Inflammatory macrophage treated with lipopolysaccharide for 4 hours (primary cell): ENCODE results near the gene NRXN3.
A peak's percentile ranks its signal among the peaks of the same experiment; 100 is the strongest.
"Not testable (repeated sequence)": the region's sequence is repeated elsewhere in the genome, so short reads cannot be mapped to it uniquely, and the experiment has no call there.

Experiments
- DNase-seq: peaks from one replicate; pipeline ENCODE4 v3.0.0-alpha.2; 2020

The NRXN3 gene

DNA sequence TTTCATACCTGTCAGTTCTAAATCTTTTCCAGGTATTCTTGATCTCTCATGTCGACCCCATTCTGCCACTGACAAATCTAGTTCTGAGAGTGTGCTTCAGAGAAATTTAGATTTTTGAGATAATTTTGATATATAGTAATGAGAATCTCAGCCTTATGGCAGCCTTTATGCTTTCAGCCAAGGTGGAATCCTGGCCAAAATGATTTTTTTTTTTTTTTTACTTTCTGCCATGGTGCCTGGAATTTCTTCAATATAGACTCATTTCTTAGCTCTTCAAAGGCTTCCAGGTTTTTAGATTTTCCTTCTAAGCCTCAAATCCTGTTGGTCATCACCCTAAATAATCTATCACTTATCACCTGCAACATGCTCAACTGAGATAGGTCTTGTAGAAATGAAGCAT lies 926.6 kb downstream of the NRXN3 start:
- no peak for DNase-seq

DNA sequence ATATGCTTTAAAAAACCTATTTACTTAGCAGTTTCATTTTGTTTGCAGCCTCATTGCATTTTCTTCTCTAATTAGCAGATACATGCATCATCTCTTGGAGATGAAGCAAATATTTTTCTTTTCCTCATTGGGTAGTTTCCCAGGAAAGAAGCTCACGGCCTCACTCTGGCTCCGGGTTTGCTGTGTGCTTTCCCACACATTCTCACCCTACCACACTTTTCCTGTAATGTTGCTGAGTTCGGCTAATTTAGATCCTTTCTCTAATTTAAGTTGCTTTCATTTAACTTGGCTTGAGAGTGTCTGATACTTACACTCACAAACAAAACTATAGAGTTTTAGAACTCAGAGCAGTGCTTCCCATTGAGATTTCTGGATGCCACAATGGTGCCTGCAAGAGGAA lies 928.2 kb downstream of the NRXN3 start:
- no peak for DNase-seq

DNA sequence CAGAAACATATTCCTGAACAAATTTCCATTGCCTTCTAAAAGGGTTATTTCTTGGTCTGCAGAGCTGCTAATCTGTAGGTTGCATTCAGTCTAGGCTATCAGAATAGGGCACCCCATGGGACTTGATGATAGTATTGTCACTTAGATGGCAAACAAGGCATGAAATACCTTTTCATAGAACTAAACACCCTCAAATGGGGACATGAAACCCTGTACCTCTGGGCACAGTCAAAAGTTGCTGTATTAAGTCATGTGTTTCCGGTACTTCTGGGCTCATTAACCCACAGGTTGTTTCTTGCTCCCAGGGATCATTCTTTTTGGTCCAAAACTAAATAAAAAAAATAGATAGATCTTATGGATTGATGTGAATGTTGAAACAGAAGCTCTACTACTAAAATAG lies 930.4 kb downstream of the NRXN3 start:
- no peak for DNase-seq

DNA sequence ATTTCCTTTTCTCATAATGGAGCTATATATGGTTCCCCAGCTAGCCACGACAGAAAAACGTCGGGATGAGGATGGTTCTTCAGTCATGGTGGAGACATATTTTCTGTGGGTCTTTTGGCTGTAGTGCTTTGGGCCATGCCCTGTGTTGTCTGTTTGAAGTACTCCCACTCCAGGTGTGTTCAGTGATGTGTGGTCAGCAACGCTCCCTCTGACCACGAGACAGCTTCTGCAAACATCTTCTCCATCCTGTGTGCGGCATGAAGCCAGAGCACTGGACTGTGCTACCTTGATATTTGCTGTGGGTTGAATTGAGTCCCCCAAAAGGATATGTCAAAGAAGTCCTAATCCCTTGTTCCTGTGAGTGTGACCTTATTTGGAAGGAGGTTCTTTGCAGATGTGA lies 931.2 kb downstream of the NRXN3 start:
- DNase-seq = no peak

DNA sequence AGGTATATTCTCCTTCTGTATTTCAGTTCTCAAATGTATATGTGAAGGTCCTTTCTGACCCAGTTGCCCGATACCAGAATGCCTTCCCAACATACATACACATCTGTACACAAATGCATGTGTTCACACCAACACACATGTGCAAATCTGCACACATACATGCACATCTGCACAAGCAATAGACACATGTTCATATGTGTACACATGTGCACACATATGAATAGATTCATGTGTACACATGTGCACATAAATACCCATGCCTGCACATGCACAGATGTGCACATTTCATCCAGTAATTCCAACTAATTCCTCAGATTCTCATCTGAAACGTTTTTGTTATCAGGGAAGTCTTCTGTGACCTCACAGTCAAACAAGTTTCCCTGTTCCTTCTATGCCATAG lies 933.6 kb downstream of the NRXN3 start:
- no peak for DNase-seq

DNA sequence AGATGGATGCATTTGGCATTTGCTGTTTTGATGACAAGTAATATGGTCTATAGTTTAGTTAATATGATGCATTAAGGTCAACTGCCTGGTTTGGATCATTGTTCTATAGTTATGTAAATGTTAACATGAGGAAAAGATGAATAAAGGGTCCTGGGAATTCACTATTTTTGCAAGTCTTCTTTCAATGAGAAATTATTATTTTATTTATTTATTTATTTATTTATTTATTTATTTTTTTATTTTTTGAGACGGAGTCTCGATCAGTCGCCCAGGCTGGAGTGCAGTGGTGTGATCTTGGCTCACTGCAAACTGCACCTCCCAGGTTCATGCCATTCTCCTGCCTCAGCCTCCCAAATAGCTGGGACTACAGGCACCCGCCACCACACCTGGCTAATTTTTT lies 940.4 kb downstream of the NRXN3 start:
- not testable (repeated sequence) for DNase-seq

DNA sequence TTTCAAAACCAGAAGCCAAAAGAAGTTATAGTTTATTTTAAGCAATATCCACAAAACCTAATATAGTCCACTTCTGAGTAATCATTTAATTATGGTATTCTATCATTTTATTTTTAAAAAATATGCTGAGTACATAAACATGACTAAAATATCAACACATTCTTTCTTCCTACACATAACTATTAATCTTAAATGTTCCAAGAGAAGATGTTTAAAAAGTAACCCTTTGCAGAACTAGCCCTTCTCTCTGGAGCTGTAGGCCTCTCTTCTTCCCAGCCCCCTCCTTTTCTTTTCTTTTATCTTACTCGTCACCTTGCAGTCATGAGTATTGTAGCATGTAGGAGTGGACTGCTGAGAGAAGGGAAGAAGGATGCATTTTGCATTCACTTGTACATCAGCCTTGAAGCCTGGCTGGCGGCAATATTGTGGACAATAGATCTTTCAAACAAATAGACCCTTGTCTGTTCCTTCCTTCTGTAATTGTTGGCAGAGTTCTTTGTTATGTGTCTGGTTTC lies 941.9 kb downstream of the NRXN3 start:
- DNase-seq = no peak

DNA sequence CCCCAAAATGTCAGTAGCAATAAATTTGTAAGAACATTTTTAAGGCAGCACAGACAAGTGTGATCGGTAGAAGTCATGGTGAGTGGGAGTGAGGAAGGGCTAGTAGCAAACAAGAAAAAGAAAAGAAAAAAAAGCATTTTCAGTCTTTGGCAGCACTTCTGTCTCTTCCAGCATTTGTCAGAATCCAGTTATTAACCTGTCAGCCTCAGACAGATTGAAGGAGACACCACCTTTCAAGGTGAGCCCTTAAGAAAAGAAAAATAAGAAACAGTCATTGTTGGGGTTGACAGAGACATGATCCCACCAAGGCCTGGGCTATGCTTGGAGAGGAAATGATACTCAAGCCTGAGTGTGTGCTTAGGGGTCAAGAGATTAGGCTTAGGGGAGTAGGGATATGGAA lies 947.4 kb downstream of the NRXN3 start:
- DNase-seq = no peak

DNA sequence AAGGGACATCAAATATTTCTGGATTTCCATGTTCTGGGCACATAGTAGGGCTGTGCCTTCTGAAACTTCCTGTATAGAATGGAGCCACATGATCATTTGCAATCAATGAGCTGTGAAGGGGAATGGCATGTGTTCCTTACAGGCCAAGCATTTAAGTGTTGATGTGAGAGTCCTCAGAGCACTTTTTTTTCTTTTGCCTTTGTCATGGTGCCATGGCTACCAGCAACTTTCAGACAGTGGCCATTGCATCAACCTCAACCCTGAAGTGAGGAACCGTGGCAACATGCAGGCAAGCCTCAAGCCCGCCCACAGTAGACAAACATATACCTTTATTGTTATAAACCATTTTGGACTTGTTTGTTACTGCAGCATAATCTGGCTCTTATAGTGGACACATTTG lies 948.1 kb downstream of the NRXN3 start:
- no peak for DNase-seq

DNA sequence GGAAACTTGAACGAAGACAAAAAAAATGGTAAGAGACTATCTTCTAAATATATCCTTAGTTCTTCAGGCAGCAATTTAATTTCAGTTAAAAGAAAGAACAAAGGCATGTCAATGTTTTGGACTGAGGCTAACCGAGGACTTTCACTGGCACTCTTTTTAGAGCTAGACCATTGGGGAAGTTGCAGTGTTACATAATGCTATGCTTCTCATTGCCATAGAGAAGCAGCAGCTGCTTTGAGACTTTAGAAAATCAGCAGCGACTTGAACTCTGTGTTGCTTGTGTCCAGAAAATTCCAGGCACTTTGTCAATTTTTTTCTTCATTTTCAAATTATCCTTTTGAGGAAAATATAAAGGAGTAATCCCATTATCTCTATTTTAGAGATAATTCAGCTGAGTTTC lies 964.2 kb downstream of the NRXN3 start:
- peak; percentile 8 for DNase-seq

DNA sequence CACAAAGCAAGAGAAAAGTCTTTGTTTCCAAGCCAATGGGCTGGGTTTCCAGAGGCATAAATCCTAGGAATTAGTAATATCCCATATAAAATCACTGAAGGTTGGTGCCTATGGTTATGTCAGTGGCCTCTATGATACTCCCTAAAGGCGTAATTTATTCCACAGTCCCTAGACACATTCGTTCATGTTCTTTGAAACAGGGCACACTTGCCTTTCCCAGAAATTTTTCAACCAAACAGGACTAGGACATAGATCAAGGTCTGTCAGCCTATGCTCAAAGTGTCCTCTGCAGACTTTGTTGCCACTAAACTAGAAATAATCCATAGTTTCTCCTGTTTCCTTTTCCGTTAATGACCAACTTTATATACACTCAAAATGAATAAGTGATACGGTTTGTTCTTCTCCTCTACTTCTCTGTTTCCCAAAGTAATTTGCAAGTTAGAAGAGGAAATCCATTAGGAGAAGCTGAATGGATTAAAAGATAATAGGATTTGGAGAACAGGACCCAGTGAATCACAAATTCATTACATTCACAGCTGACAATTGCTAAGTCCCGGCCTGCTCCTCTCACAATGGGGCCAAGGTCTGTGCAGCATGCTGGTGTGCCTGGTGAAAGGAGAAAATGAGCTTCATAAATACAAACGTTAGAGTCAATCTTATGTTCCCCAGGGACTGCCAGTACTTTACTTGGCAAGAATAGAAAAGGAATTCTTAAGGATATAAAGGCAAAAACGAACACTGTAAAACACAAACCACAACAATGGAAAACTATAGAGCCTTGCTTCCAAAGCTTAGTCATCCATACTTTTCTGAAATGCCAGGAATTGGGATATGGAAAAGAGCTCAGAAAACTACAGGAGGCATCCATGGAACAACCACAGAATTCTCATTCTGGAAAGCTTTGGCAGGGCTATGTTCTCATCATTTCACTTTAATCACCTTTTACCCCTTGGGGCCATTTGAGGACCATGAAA lies 966.2 kb downstream of the NRXN3 start:
- no peak for DNase-seq

DNA sequence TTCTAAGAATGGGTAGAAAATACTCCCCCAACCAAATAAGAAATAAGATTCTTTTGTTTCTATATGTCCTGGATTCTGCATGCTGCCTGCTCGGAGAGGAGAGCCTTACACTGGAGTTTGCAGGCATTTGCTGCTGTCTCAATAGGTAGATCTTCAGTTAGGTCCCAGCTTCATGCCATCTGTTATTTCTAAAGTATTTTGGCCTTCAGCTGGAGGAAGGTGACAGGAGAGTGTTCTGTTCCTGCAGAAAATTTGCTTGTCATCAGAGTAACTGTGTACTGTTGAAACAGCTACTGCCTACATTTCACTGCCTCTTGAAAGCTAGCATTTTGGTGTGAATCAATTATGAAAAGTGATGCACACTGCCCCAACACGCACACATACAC lies 966.9 kb downstream of the NRXN3 start:
- DNase-seq = no peak

DNA sequence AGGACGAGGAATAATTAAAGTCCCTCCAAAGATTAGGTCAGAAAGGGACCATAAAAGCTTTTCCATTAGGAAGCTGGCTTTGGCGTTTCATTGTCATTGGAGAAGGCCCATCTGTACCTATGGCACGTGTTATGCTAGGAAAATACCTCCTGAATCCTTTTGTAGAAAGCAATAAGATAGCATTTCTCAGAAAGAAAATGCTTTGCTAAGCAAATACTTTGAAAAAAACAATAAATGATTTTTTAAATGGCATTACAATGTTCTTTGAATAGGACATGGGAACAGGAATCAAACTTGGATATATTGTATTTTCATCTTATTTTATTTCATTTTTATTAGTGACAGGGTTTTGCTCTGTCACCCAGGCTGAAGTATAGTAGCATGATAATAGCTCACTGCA lies 967.7 kb downstream of the NRXN3 start:
- DNase-seq = no peak

DNA sequence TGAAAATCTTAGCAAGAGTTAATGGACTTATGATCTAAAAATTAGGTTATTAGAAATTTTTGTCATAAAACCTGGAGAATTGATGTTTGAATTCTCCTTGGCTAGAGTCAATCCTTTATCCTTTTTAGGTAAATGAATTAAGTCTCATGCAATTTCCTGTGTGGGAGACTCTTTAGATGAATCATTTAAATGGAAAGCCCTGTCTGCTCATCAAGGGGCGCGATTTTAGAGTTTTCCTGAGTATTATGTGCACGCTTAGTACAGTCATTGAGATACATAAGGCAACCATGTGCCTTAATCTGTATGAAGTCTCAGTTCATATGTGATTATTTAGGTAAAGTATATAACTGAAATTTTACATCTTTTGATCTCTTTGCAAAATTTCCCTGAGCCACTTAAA lies 974.7 kb downstream of the NRXN3 start:
- DNase-seq = no peak

DNA sequence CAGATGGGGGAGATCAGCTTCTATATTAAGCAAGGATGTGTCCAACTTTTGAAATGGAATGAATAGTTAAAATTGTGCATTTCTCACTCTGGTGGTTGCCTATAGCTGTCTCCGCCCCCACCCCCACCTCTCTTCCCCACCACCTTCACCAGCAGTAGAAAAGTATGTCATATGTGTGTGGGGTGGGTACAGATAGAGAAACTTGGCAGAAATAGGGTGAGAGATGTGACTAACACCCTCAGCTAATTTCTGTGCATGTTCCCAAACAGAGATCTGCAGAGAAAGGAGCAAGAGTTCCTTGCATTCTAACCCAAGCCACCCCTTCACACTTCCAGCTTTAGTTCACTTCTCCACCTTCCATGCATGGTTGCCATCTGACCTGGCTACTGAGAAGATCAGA lies 980.1 kb downstream of the NRXN3 start:
- no peak for DNase-seq

DNA sequence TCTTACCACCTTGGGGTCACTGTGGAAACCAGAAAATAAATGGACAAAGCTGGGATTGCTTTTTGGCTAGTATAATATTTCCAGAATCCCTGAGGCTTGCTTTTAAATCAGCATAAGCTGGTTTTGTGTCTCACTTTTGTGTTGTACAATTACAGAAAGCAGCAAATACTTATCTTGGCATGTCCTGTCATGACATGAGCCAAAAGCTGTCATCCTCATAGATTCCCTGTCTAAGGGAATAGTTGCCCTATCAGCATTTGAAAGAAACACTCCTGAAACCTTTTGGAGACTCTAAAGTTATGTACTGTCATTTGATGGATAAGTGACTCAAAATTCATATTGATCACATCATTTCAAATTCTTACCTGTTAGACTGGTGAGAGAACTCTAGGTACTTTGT lies 987.2 kb downstream of the NRXN3 start:
- DNase-seq = no peak

DNA sequence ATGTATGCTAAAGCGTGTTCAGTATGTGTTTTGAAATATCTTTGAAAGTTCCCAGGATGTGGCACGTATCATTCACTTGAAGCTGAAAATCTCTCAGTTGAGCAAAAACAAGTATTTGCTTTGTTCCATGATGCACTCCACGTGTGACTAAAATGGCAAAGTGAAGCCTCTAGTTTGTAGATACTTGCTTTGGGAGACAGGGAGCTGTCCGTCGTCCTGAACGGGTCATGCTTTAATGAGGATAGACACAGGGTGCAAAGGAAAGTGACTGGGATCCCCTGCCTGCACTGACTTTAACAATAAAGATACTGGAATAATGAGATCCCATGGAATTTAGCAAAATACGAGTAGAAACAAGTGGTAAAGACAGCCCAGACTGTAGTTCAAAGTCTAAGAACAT lies 991.4 kb downstream of the NRXN3 start:
- no peak for DNase-seq

DNA sequence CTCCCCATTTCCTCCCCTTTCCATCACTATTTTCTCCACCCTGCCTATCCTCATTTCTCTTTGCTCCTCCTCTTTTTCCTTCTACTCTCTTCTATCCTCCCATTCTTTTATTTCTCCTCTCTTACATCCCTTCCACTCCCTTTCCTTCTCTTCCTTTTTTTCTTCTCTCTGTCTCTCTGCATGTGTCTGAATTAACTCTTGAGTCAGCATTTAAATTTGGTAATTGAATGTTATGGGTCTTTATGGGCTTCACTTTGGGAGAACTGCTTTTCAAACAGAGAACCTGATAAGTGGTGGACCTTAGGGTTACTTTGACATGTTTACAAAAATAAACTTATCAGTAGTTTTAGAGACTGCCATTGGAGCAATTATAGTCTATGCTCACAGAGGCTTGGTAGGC lies 992.7 kb downstream of the NRXN3 start:
- DNase-seq = no peak

DNA sequence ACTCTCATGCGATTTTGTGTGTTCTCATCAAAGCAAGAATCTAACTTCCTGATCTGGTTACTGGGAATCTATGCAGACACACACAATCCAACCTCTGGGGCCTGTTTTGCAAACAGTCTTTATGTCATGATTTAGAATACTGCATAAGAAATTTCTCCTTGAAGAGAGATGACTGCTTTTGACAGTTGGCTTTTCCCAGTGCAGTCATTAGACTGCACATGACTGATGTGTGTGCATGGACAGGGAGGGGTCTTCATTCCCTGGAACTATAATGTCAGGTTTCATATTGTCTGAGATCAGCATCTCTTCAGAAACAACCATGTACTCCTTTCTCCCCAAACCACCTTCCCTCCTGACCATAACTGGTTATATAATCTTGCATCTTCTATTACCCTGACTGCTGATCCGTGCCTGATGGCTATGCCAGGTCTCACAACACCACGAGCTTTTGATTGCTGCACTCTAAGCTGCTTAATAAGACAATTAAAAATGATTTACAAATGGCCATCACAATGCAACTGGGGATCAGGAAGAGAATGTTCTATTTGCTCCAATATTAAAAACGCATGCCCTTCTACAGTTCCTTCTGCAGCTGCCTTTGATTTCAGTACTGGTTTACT lies 995.4 kb downstream of the NRXN3 start:
- DNase-seq = no peak

DNA sequence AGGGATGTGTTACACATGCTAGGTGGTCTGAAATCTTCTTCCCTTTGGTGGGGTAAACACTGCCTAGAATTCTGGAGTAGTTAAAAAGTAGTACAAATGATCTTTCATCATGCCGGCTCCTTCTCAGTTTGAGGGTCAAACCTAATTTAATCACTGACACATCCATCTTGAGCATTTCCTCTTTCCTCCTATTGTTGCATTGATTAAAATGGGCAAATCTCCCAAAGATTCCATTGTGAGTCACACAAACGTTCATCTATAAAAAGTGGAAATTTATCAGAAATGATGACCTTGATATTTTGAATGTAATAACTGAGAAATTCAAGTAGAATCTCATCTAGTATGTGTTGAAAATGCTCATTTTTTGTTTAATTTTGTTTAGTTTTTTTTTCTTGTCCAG lies 996.0 kb downstream of the NRXN3 start:
- no peak for DNase-seq

DNA sequence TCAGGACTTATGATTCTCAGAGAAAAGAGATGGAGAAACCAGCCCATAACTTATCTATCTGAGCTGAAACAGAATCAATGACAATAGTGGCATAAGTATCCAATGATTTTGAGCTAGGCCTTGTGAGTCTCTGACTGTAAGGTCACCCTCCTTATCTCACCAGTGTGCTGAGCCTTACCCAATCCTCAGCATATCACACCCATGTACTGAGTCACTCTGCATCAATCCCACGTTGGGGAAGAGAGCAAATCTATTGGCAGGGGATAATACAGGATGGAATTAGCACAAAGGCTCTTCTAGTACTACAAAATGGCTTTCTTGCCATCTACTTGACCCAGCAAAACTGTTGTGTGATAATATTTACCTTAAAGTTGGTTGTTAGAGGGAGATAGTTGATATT lies 997.8 kb downstream of the NRXN3 start:
- DNase-seq = no peak

DNA sequence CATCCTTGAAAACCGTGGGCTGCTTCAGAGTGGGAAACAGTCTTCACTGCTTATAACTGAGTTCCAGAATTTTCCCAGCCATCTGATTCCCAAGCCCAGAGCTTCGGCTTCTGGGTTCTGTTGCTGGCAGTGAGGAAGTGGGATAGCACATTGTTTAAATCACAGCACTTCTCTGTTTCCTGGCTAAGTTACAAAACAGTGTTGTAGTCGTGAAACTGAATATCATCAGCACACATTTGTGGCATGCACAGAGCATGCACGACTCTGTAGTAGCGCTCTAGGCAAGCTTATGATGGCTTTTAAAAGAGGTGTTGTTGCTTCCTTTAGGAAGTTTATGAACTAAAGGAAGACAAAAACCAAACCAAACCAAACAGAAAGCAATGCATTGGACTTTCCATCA lies 1005.5 kb downstream of the NRXN3 start:
- no peak for DNase-seq

DNA sequence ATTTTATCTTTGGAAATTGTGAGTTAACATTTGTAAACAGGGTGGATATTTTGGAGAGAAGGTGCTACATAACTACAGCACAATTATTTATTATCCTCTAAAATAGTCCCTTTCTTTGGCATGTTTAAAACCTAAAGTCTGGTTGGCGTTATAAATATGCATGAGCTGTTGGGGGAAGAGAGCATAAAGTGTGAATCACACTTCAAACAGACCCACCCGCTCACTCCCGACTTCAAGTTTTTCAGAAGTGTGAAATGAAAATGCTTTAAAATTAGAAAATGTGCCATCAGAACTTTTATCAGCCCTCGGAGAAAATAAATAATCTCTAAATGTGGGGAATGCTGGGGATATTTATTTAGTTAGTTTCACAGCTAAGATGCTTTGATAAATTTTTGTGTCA lies 1006.9 kb downstream of the NRXN3 start:
- no peak for DNase-seq

DNA sequence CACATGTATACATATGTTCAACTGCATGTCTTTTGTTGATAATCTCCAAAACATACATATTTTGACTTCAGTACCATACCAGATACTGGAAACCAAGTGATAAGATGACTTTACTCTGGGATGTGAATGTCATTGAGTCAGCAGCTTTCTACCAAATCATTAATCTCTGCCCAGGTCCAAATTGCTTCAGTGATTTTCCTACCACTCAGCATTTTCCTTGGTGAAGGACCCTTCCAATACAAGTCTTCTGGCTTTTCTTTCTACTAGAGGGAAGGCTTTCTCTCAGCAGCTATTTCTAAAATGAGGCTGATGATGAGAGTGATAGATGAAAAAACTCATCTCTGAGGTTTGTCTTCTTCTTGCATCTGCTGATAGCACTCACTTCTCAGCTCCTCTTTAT lies 1008.5 kb downstream of the NRXN3 start:
- DNase-seq = no peak

DNA sequence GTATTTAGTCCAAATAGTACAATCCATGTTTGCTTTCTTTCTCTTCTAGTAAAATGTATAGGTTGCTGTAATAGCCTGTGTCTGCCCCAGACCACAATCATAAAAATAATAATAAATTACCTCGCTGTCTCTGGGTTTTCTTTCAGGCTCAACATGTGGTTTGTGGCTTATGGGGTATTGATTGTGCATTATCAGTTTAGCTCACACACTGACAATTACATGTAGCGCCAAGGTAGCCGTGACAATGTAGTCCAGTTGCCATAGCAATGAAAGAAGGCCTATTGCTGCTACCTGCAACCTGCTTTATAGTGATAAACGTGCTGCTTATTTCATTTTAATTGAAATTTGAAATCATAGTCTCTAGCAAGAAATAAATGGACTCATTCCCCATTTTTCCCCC lies 1009.8 kb downstream of the NRXN3 start:
- no peak for DNase-seq
